ENCODE results near the gene DGKD. TPM values are rescaled to one million over a fixed set of nuclear protein-coding genes. Genes with fewer than 3 reads are reported as not detected.

DGKD gene
- total and polyA plus RNA-seq, 10 of the 15 experiments (the other 5 are each of a cell fraction or from before 2014, with no cell fraction given) = 2.7 to 81.9 (median 27.0) TPM

DNA sequence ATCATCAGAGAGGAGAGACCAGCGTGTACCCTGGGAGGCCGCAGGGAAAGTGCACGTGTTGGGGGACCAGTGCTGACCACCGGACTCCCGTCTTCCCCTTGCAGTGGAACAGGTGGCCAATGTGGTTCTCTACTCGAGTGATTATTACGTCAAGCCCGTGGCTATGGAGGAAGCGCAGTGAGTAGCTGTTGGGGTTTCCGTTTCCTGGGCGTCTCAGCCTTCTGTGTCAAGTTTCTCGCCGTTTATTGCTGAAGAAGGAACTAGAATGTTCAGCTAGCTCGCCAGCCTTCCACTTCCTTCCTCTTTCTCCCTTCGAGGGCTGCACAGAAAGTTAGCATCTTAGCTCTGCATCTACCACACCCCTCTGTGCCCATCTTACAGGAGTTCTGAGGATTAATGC lies 22.8 kb upstream of the DGKD start (continued):
- TF ChIP-seq BRCA1 (IDR thresholded peaks at IDR 0.05; ENCODE audit: low read depth, low read length) (no peak), BMI1 (IDR thresholded peaks at IDR 0.05; ENCODE audit: borderline replicate concordance) (no peak), TCF12 (IDR thresholded peaks at IDR 0.05; ENCODE audit: low read depth, low read length) (peak; percentile 81), PAX8 (IDR thresholded peaks at IDR 0.05) (no peak), SMC3 (IDR thresholded peaks at IDR 0.05; ENCODE audit: borderline replicate concordance, low read length) (no peak), MYC (IDR thresholded peaks at IDR 0.05; ENCODE audit: insufficient read depth, insufficient read length, insufficient replicate concordance, low read length, severe bottlenecking) (no peak), BHLHE40 (IDR thresholded peaks at IDR 0.05; ENCODE audit: borderline replicate concordance in 1 of 2, low read depth in 2 of 2, low read length in 1 of 2) (peak; percentile 89 to 92), POLR2AphosphoS5 (IDR thresholded peaks at IDR 0.05; ENCODE audit: low read length) (no peak), MEF2B (IDR thresholded peaks at IDR 0.05; ENCODE audit: partially characterized antibody, poor library complexity, severe bottlenecking) (peak; percentile 16), ATF7 (IDR thresholded peaks at IDR 0.05; ENCODE audit: low read depth) (peak; percentile 61), ESRRA (IDR thresholded peaks at IDR 0.05; ENCODE audit: low read length) (no peak), GATAD2B (conservative IDR thresholded peaks at IDR 0.05; ENCODE audit: low read depth) (0 out of 2 replicates have a peak, but pooled peaks have one; percentile 52), PAX5 (IDR thresholded peaks at IDR 0.05; ENCODE audit: borderline replicate concordance, low read depth, low read length) (peak; percentile 79; the same call in 1 of the 2 replicates), DPF2 (IDR thresholded peaks at IDR 0.05) (peak; percentile 40; the same call in 1 of the 2 replicates), MTA2 (IDR thresholded peaks at IDR 0.05; ENCODE audit: low read depth) (peak; percentile 52; the same call in 1 of the 2 replicates), SPI1 (IDR thresholded peaks at IDR 0.05; ENCODE audit: borderline replicate concordance, insufficient read depth, low read depth, low read length) (peak; percentile 84), ZNF217 (IDR thresholded peaks at IDR 0.05) (no peak), EED (IDR thresholded peaks at IDR 0.05; ENCODE audit: low read depth) (peak; percentile 61), EP300 (IDR thresholded peaks at IDR 0.05; ENCODE audit: borderline replicate concordance in 1 of 2, control insufficient read depth in 1 of 2, low read depth in 2 of 2, low read length in 2 of 2) (0 out of 4 replicates have a peak, but pooled peaks of 1 of the 2 experiments have one; percentile 17), IRF4 (IDR thresholded peaks at IDR 0.05; ENCODE audit: low read depth, low read length) (peak; percentile 49; the same call in 1 of the 2 replicates), HDGF (IDR thresholded peaks at IDR 0.05) (no peak), TBL1XR1 (IDR thresholded peaks at IDR 0.05; ENCODE audit: low read depth, low read length) (peak; percentile 59; the same call in 1 of the 2 replicates), FOXM1 (IDR thresholded peaks at IDR 0.05; ENCODE audit: low read depth, low read length) (no peak), TARDBP (IDR thresholded peaks at IDR 0.05; ENCODE audit: borderline replicate concordance) (no peak), ETV6 (conservative IDR thresholded peaks at IDR 0.05 in 1 of 2, IDR thresholded peaks at IDR 0.05 in 1 of 2; ENCODE audit: borderline replicate concordance in 1 of 2, low read depth in 1 of 2) (peak in 1 of 2 experiments; percentile 99; a peak in 2 of 4 replicates), CBFB (IDR thresholded peaks at IDR 0.05; ENCODE audit: low read depth) (peak; percentile 40; the same call in 1 of the 2 replicates), IKZF2 (IDR thresholded peaks at IDR 0.05) (peak; percentile 62 to 63), GABPA (IDR thresholded peaks at IDR 0.05; ENCODE audit: low read depth) (peak; percentile 84), RB1 (IDR thresholded peaks at IDR 0.05; ENCODE audit: borderline replicate concordance) (no peak), CHD2 (IDR thresholded peaks at IDR 0.05; ENCODE audit: borderline replicate concordance, low read depth, low read length) (0 out of 2 replicates have a peak, but pooled peaks have one; percentile 39)
- TF ChIP-seq, protein P1, sequence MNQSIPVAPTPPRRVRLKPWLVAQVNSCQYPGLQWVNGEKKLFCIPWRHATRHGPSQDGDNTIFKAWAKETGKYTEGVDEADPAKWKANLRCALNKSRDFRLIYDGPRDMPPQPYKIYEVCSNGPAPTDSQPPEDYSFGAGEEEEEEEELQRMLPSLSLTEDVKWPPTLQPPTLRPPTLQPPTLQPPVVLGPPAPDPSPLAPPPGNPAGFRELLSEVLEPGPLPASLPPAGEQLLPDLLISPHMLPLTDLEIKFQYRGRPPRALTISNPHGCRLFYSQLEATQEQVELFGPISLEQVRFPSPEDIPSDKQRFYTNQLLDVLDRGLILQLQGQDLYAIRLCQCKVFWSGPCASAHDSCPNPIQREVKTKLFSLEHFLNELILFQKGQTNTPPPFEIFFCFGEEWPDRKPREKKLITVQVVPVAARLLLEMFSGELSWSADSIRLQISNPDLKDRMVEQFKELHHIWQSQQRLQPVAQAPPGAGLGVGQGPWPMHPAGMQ (IDR thresholded peaks at IDR 0.05; ENCODE audit: borderline replicate concordance) = no peak
- TF ChIP-seq, protein P2, sequence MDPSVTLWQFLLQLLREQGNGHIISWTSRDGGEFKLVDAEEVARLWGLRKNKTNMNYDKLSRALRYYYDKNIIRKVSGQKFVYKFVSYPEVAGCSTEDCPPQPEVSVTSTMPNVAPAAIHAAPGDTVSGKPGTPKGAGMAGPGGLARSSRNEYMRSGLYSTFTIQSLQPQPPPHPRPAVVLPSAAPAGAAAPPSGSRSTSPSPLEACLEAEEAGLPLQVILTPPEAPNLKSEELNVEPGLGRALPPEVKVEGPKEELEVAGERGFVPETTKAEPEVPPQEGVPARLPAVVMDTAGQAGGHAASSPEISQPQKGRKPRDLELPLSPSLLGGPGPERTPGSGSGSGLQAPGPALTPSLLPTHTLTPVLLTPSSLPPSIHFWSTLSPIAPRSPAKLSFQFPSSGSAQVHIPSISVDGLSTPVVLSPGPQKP (IDR thresholded peaks at IDR 0.05; ENCODE audit: low read depth, low read length) = no peak
